K562 (cell line): ENCODE measurements around the gene MEA1. TPM values are rescaled to one million over a fixed set of nuclear protein-coding genes. Genes with fewer than 3 reads are reported as not detected.

Source experiments
- BRD9 ChIP-seq: fragments of 450-650 bp; IDR thresholded peaks from 2 replicates; pipeline ENCODE4 v1.6.1; 2018; ENCODE audit warnings: low read depth; ENCODE audit not compliant: partially characterized antibody
- COPS2 ChIP-seq: fragments of 450-650 bp; conservative IDR thresholded peaks from 2 replicates; pipeline ENCODE4 v1.6.1; 2016; ENCODE audit warnings: mild to moderate bottlenecking, moderate library complexity
- CTBP1 ChIP-seq: fragments of 450-650 bp; IDR thresholded peaks from 2 replicates; pipeline ENCODE4 v1.6.1; 2016; ENCODE audit warnings: borderline replicate concordance
- DLX4 ChIP-seq: fragments of 250-450 bp; sonication (Bioruptor Pico); IDR thresholded peaks from 2 replicates; pipeline ENCODE4 v1.6.1; 2021; ENCODE audit warnings: mild to moderate bottlenecking
- FOXJ3 ChIP-seq: sonication (generic); formaldehyde crosslinking; IDR thresholded peaks from 2 replicates; pipeline ENCODE4 v1.4.0; 2020; ENCODE audit warnings: mild to moderate bottlenecking, missing genetic modification reagents
- HDAC2 ChIP-seq: fragments of 450-650 bp; IDR thresholded peaks from 2 replicates; pipeline ENCODE4 v1.6.1; 2016; ENCODE audit warnings: mild to moderate bottlenecking
- HNRNPUL1 ChIP-seq: fragments of 200-400 bp; formaldehyde crosslinking; IDR thresholded peaks from 2 replicates; pipeline ENCODE4 v1.6.1; 2017; ENCODE audit warnings: low read length
- KLF10 ChIP-seq: fragments of 250-450 bp; sonication (Bioruptor Pico); IDR thresholded peaks from 2 replicates; pipeline ENCODE4 v1.6.1; 2021; ENCODE audit warnings: matching md5 sums
- MBD1 ChIP-seq: fragments of 250-450 bp; sonication (Bioruptor Pico); IDR thresholded peaks from 2 replicates; pipeline ENCODE4 v1.8.0; 2022; ENCODE audit warnings: inconsistent platforms
- MEF2D ChIP-seq: conservative IDR thresholded peaks from 2 replicates; pipeline ENCODE4 v1.6.1; 2016; ENCODE audit warnings: low read depth, missing genetic modification characterization, missing compliant biosample characterization
- PATZ1 ChIP-seq: fragments of 250-450 bp; sonication (Bioruptor Pico); IDR thresholded peaks from 2 replicates; pipeline ENCODE4 v1.5.0; 2020; ENCODE audit warnings: mild to moderate bottlenecking, borderline replicate concordance
- POLR2B ChIP-seq: fragments of 450-650 bp; IDR thresholded peaks from 2 replicates; pipeline ENCODE4 v1.6.1; 2018; ENCODE audit warnings: low read depth; ENCODE audit not compliant: partially characterized antibody
- RBM22 ChIP-seq: fragments of 200-400 bp; formaldehyde crosslinking; IDR thresholded peaks from 2 replicates; pipeline ENCODE4 v1.6.1; 2018; ENCODE audit warnings: low read length, low read depth; ENCODE audit not compliant: poor library complexity, severe bottlenecking
- RREB1 ChIP-seq: fragments of 250-450 bp; sonication (Bioruptor Pico); IDR thresholded peaks from 2 replicates; pipeline ENCODE4 v1.4.0; 2020
- TCF3 ChIP-seq: sonication (generic); formaldehyde crosslinking; IDR thresholded peaks from 2 replicates; pipeline ENCODE4 v1.4.0; 2020; ENCODE audit warnings: mild to moderate bottlenecking, missing genetic modification reagents
- U2AF1 ChIP-seq: fragments of 200-400 bp; formaldehyde crosslinking; optimal IDR thresholded peaks from 2 replicates; pipeline ENCODE3; 2017; ENCODE audit warnings: mild to moderate bottlenecking, low read depth, low read length, moderate library complexity
- ZNF253 ChIP-seq: fragments of 250-450 bp; sonication (Bioruptor Pico); conservative IDR thresholded peaks from 2 replicates; pipeline ENCODE4 v1.6.1; 2021; ENCODE audit warnings: mild to moderate bottlenecking
- polyA plus RNA-seq, 8 experiments: library from polyadenylated mRNA; depleted of rRNA in 4 of 8; stranded (reverse) in 5 of 8; unstranded in 3 of 8; fragments of >200 nt; fragmentation: Nextera tagmentation in 2 of 8; fragmentation: Illumina TruSeq in 1 of 8; extraction: Ambion mirVana in 2 of 8; extraction: Trizol in 1 of 8; gene quantifications; 2 replicates each; pipeline versions ENCODE4 v1.2.1 to v1.2.3, GENCODE V29; 2011 to 2014; ENCODE audit warnings: inconsistent platforms in 1 of 8, missing spikeins in 1 of 8
- total RNA-seq, 7 experiments: library from RNA; depleted of rRNA in 6 of 7; stranded (reverse); fragments of >200 nt in 6 of 7; fragmentation: Illumina TruSeq in 2 of 7; extraction: Trizol in 2 of 7; gene quantifications; 2 replicates each; pipeline versions ENCODE4 v1.2.1 to v1.2.3, GENCODE V29; 2011 to 2021; ENCODE audit warnings: low replicate concordance in 1 of 7

MEA1 gene
- total and polyA plus RNA-seq, 9 of the 15 experiments (the other 6 are each of a cell fraction or from before 2014, with no cell fraction given): 86.8 to 210 (median 152) TPM

GRCh38 chr6:43013843-43014433, at the start of gene MEA1, which contains the start of gene KLHDC3 (continued):
- TF ChIP-seq RREB1 (CRISPR knock-in tag) (0 out of 2 replicates have a peak, but pooled peaks have one; percentile 54), DLX4 (CRISPR knock-in tag) (no peak), POLR2B (peak; percentile 24), MEF2D (no peak), COPS2 (no peak), MBD1 (CRISPR knock-in tag) (no peak), PATZ1 (CRISPR knock-in tag) (no peak), TCF3 (CRISPR knock-in tag) (0 out of 2 replicates have a peak, but pooled peaks have one; percentile 33), BRD9 (no peak), KLF10 (CRISPR knock-in tag) (no peak), HDAC2 (peak; percentile 27; the same call in 1 of the 2 replicates), HNRNPUL1 (no peak), CTBP1 (peak; percentile 86; the same call in 1 of the 2 replicates), U2AF1 (no peak), FOXJ3 (CRISPR knock-in tag) (no peak), ZNF253 (no peak), RBM22 (no peak)
